ENCODE measurements around the gene SOWAHC.

- TF ChIP-seq CTCF (IDR thresholded peaks at IDR 0.05; ENCODE audit: low read length) = no peak
- TF ChIP-seq EZH2 (IDR thresholded peaks at IDR 0.05; ENCODE audit: borderline replicate concordance, low read length) = no peak
These were observed 9.1 kb downstream of the SOWAHC start for GRCh38 chr2:109623297-109623696.
